ENCODE results near the gene SMYD5. TPM values are rescaled to one million over a fixed set of nuclear protein-coding genes. Genes with fewer than 3 reads are reported as not detected.

SMYD5 gene
- total RNA-seq, 4 donors from 2014 or later: 5.9 to 31.1 (median 22.7) TPM

GRCh38 chr2:73174244-73174643, 39.8 kb upstream of the SMYD5 start:
- TF ChIP-seq CTCF (IDR thresholded peaks at IDR 0.05) (no peak), POLR2A (IDR thresholded peaks at IDR 0.05) (no peak)
- H3K4me1 ChIP-seq: peaks cover 0 to 11% of the 10 kb centered on the region in 2 donors
- H3K4me3 ChIP-seq: no peak overlapping the region
- H3K27ac ChIP-seq: no peak overlapping the region
- H3K36me3 ChIP-seq: no peaks in the 10 kb centered on the region
- intact Hi-C loops (cut with DNase I; ENCODE audit: low total_unique reads): no loop called here
- H3K27me3 ChIP-seq: peaks cover 0 to under 1% of the 10 kb centered on the region in 2 donors
- no peak for DNase-seq
- no peaks in the 10 kb centered on the region for H3K9me3 ChIP-seq

GRCh38 chr2:73174941-73175662, 38.9 kb upstream of the SMYD5 start:
- intact Hi-C loops (cut with DNase I; ENCODE audit: low total_unique reads): loop anchor here (5.0 kb wide), 2 partner anchors 88 to 183 kb away; no protein-coding TSS in a partner anchor
- H3K27ac ChIP-seq: no peak overlapping the region
- TF ChIP-seq POLR2A (IDR thresholded peaks at IDR 0.05) (no peak), CTCF (IDR thresholded peaks at IDR 0.05) (no peak)

GRCh38 chr2:73175663-73176204, 38.3 kb upstream of the SMYD5 start:
- intact Hi-C loops (cut with DNase I; ENCODE audit: low total_unique reads): loop anchor here (5.0 kb wide), 2 partner anchors 88 to 183 kb away; no protein-coding TSS in a partner anchor
- Histone ChIP-seq H3K27me3 (peaks cover 0 to 12% of the 10 kb centered on the region in 2 donors), H3K36me3 (no peaks in the 10 kb centered on the region), H3K9me3 (no peaks in the 10 kb centered on the region), H3K4me3 (peak overlapping the region; percentile 10 to 36), H3K4me1 (peaks cover 0 to 11% of the 10 kb centered on the region in 2 donors), H3K27ac (peak overlapping the region in 1 of 2 donors; percentile 72)
- peak; percentile 58 to 71 for DNase-seq
- TF ChIP-seq CTCF (IDR thresholded peaks at IDR 0.05): no peak
- TF ChIP-seq POLR2A (IDR thresholded peaks at IDR 0.05): no peak

More at GRCh38 chr2:73174941-73175662, 38.9 kb upstream of the SMYD5 start:
- Histone ChIP-seq H3K36me3 (no peaks in the 10 kb centered on the region), H3K9me3 (no peaks in the 10 kb centered on the region), H3K4me1 (peaks cover 0 to 11% of the 10 kb centered on the region in 2 donors), H3K27me3 (peaks cover 0 to 9% of the 10 kb centered on the region in 2 donors), H3K4me3 (peak overlapping the region; percentile 10 to 36)
- no peak for DNase-seq

GRCh38 chr2:73176205-73176880, 37.7 kb upstream of the SMYD5 start:
- peak; percentile 16 to 18 for DNase-seq
- intact Hi-C loops (cut with DNase I; ENCODE audit: low total_unique reads): loop anchor here (5.0 kb wide), 2 partner anchors 89 to 184 kb away; no protein-coding TSS in a partner anchor
- Histone ChIP-seq H3K9me3 (no peaks in the 10 kb centered on the region), H3K36me3 (no peaks in the 10 kb centered on the region), H3K4me3 (peak overlapping the region; percentile 42 to 47), H3K27me3 (peaks cover 0 to 12% of the 10 kb centered on the region in 2 donors), H3K27ac (peak overlapping the region; percentile 62 to 72), H3K4me1 (peaks cover 0 to 11% of the 10 kb centered on the region in 2 donors)
- TF ChIP-seq CTCF (IDR thresholded peaks at IDR 0.05) (no peak), POLR2A (IDR thresholded peaks at IDR 0.05) (no peak)
